ENCODE data around the gene ZCWPW2.

DNA sequence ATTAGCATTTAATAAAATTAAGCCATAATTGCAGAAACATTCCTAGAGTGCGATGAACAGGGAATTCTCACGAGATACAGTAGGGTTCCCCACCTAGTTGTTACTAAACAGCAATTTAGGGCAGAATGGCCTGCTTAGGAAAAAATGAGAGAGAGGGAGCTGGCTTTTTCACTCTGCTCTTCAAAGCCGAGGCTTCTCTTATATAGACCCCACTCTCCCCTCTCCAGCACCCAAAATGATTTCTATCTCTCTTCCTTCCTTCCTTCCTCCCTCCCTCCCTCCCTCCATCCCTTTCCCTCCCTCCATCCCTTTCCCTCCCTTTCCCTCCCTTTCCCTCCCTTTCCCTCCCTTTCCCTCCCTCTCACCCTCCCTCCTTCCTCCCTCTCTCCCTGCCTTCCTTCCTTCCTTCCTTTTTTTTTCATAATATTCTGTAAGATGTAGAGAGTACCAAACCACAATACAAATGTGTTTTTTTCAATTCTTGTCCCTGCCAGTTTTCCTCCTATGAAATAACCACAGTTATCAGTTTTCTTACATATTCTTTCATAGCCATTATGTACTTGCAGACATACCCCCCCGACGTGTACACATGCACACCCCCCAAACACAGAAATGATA is 48.1 kb upstream of the ZCWPW2 start:
- TF ChIP-seq, protein P1, sequence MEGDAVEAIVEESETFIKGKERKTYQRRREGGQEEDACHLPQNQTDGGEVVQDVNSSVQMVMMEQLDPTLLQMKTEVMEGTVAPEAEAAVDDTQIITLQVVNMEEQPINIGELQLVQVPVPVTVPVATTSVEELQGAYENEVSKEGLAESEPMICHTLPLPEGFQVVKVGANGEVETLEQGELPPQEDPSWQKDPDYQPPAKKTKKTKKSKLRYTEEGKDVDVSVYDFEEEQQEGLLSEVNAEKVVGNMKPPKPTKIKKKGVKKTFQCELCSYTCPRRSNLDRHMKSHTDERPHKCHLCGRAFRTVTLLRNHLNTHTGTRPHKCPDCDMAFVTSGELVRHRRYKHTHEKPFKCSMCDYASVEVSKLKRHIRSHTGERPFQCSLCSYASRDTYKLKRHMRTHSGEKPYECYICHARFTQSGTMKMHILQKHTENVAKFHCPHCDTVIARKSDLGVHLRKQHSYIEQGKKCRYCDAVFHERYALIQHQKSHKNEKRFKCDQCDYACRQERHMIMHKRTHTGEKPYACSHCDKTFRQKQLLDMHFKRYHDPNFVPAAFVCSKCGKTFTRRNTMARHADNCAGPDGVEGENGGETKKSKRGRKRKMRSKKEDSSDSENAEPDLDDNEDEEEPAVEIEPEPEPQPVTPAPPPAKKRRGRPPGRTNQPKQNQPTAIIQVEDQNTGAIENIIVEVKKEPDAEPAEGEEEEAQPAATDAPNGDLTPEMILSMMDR (IDR thresholded peaks at IDR 0.05) = no peak
- no peak for TF ChIP-seq ZFX (IDR thresholded peaks at IDR 0.05; ENCODE audit: borderline replicate concordance)
